ENCODE results near the gene NASP.

DNA sequence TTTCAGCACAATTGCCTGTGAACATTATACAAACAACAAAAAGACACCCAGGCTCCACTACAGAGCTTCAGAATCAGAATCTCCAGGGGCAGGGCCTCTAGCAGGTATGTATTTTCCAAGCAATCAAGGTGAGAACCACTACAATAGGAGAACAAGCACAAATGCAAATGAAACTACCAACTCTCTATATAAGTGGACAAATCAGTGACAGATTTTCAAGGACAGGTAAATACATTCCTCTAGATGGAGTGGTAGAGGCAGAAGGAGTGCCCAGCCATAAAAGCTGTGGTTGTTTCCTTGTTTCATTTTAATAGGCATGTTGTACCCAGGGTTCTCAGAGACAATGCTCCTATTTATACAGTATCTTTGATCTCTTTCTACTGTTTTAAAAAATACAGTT is 60.1 kb downstream of the NASP start:
- TF ChIP-seq, protein P1, sequence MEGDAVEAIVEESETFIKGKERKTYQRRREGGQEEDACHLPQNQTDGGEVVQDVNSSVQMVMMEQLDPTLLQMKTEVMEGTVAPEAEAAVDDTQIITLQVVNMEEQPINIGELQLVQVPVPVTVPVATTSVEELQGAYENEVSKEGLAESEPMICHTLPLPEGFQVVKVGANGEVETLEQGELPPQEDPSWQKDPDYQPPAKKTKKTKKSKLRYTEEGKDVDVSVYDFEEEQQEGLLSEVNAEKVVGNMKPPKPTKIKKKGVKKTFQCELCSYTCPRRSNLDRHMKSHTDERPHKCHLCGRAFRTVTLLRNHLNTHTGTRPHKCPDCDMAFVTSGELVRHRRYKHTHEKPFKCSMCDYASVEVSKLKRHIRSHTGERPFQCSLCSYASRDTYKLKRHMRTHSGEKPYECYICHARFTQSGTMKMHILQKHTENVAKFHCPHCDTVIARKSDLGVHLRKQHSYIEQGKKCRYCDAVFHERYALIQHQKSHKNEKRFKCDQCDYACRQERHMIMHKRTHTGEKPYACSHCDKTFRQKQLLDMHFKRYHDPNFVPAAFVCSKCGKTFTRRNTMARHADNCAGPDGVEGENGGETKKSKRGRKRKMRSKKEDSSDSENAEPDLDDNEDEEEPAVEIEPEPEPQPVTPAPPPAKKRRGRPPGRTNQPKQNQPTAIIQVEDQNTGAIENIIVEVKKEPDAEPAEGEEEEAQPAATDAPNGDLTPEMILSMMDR (conservative IDR thresholded peaks at IDR 0.05; ENCODE audit: low read depth in 2 of 2): peak; percentile 33 to 35; a peak in 3 of 4 replicates
- TF ChIP-seq POLR2AphosphoS5 (IDR thresholded peaks at IDR 0.05; ENCODE audit: low read depth) (no peak), EZH2phosphoT487 (IDR thresholded peaks at IDR 0.05; ENCODE audit: unreplicated experiment) (no peak), EZH2 (IDR thresholded peaks at IDR 0.05; ENCODE audit: low read depth, unreplicated experiment) (no peak)
- TF ChIP-seq, protein P2, sequence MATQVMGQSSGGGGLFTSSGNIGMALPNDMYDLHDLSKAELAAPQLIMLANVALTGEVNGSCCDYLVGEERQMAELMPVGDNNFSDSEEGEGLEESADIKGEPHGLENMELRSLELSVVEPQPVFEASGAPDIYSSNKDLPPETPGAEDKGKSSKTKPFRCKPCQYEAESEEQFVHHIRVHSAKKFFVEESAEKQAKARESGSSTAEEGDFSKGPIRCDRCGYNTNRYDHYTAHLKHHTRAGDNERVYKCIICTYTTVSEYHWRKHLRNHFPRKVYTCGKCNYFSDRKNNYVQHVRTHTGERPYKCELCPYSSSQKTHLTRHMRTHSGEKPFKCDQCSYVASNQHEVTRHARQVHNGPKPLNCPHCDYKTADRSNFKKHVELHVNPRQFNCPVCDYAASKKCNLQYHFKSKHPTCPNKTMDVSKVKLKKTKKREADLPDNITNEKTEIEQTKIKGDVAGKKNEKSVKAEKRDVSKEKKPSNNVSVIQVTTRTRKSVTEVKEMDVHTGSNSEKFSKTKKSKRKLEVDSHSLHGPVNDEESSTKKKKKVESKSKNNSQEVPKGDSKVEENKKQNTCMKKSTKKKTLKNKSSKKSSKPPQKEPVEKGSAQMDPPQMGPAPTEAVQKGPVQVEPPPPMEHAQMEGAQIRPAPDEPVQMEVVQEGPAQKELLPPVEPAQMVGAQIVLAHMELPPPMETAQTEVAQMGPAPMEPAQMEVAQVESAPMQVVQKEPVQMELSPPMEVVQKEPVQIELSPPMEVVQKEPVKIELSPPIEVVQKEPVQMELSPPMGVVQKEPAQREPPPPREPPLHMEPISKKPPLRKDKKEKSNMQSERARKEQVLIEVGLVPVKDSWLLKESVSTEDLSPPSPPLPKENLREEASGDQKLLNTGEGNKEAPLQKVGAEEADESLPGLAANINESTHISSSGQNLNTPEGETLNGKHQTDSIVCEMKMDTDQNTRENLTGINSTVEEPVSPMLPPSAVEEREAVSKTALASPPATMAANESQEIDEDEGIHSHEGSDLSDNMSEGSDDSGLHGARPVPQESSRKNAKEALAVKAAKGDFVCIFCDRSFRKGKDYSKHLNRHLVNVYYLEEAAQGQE (IDR thresholded peaks at IDR 0.05; ENCODE audit: unreplicated experiment): no peak
